Activated T-cell treated with anti-CD3 and anti-CD28 coated beads, Interleukin-2, amount 50 U/mL, for 72 hours (primary cell): ENCODE measurements around the gene GCKR. TPM values are rescaled to one million over a fixed set of nuclear protein-coding genes. Genes with fewer than 3 reads are reported as not detected.
"Not testable (repeated sequence)": the region's sequence is repeated elsewhere in the genome, so short reads cannot be mapped to it uniquely, and the experiment has no call there.

Experiments
- ATAC-seq, 2 donors: fragments of 150-1000 bp; cut with Tn5 transposase; replicated peaks in 1 of 2; 2 replicates each; pipeline ENCODE4 v1.10.0; 2021; ENCODE audit warnings: moderate library complexity in 2 of 2, mild to moderate bottlenecking in 1 of 2
- DNase-seq, 2 donors: peaks; one replicate each; pipeline ENCODE4 v3.0.0; 2021 to 2022; ENCODE audit warnings: mixed read lengths in 1 of 2
- H3K27ac Mint-ChIP-seq: one replicate; pipeline ENCODE4 v1.8.0; 2022; ENCODE audit warnings: mild to moderate bottlenecking, moderate library complexity, mixed read lengths
- H3K27me3 Mint-ChIP-seq: one replicate; pipeline ENCODE4 v1.8.0; 2022; ENCODE audit warnings: low read depth, mixed read lengths
- H3K36me3 Mint-ChIP-seq, 2 donors: one replicate each; pipeline ENCODE4 v1.8.0; 2022; ENCODE audit warnings: mixed read lengths in 2 of 2, mild to moderate bottlenecking in 1 of 2; ENCODE audit not compliant: insufficient read depth in 2 of 2
- H3K4me1 Mint-ChIP-seq: one replicate; pipeline ENCODE4 v1.8.0; 2022; ENCODE audit warnings: low read depth, mixed read lengths
- H3K4me3 Mint-ChIP-seq, 2 donors: one replicate each; pipeline ENCODE4 v1.8.0; 2022; ENCODE audit warnings: mild to moderate bottlenecking in 2 of 2, mixed read lengths in 2 of 2, moderate library complexity in 2 of 2
- H3K9me3 Mint-ChIP-seq, 2 donors: one replicate each; pipeline ENCODE4 v1.8.0; 2022; ENCODE audit warnings: mixed read lengths in 2 of 2
- total RNA-seq, 2 donors: library from RNA; stranded (reverse); gene quantifications; one replicate each; pipeline ENCODE4 v1.2.3, GENCODE V29; 2022

Gene GCKR
- total RNA-seq, 2 donors from 2014 or later: not detected

DNA sequence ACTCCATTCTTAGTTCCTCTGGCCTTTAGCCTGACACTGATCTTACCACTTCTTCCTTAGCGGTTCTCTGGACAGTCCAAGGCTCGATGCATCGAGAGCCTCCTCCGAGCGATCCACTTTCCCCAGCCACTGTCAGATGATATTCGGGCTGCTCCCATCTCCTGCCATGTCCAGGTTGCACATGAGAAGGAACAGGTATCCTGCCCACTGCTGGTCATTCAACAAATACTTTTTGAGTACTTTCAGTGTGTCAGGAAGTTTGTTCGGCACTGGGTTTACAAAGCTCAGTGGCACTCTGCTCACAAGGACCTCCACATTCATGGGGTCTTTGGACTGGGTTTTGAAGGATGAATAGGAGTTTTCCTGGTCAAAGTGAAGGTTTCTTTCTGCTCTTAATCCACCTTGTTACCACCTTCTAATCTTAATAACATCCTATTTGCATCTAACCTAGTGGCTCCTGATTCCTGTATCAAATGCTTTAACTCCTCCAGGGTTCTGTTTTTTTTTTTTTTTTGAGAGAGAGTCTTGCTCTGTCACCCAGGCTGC lies 25.8 kb downstream of the GCKR start:
- DNase-seq: no peak
- Mint-ChIP-seq H3K4me1 (peaks cover 5% of the 10 kb centered on the region), H3K27ac (no peak overlapping the region), H3K27me3 (peaks cover 38% of the 10 kb centered on the region), H3K4me3 (no peak overlapping the region), H3K9me3 (no peaks in the 10 kb centered on the region), H3K36me3 (no peaks in the 10 kb centered on the region)
- ATAC-seq: no peak

- no peak for ATAC-seq
- Mint-ChIP-seq H3K27me3 (peaks cover 35% of the 10 kb centered on the region), H3K9me3 (no peaks in the 10 kb centered on the region), H3K4me1 (peaks cover 11% of the 10 kb centered on the region), H3K27ac (no peak overlapping the region), H3K36me3 (peaks cover 0 to 3% of the 10 kb centered on the region in 2 donors), H3K4me3 (no peak overlapping the region)
- no peak for DNase-seq
Measured at GRCh38 chr2:27527182-27527581, 30.5 kb downstream of the GCKR start.

DNA sequence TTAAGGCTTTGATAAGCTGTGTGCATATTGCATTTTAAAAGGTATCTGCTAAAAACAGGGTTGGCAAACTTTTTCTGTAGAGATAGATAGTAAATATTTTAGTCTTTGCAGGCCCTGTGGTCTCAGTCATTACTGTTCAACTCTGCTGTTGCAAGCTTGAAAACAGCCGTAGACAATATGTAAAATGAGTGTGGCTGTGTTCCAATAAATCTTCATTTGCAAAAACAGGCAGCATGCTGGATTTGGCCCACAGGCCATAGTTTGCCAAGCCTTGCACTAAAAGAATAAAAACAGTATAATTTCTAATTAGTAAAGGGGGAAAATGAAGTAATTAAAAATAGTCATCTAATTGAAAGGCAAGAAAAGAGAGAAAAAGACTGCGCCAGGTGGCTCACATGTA lies 35.3 kb downstream of the GCKR start:
- DNase-seq (no peak), ATAC-seq (no peak)
- Mint-ChIP-seq H3K9me3 (no peaks in the 10 kb centered on the region), H3K4me3 (no peak overlapping the region), H3K27me3 (peaks cover 5% of the 10 kb centered on the region), H3K27ac (no peak overlapping the region), H3K4me1 (peaks cover 11% of the 10 kb centered on the region), H3K36me3 (peaks cover 0 to 3% of the 10 kb centered on the region in 2 donors)

GRCh38 chr2:27537287-27537686 lies 40.6 kb downstream of the GCKR start:
- Mint-ChIP-seq H3K4me3 (no peak overlapping the region), H3K27me3 (no peaks in the 10 kb centered on the region), H3K36me3 (no peaks in the 10 kb centered on the region), H3K4me1 (no peaks in the 10 kb centered on the region), H3K9me3 (no peaks in the 10 kb centered on the region), H3K27ac (no peak overlapping the region)
- DNase-seq (no peak), ATAC-seq (no peak)

GRCh38 chr2:27538839-27539450 lies 42.3 kb downstream of the GCKR start:
- not testable (repeated sequence) for H3K27ac Mint-ChIP-seq, H3K27me3 Mint-ChIP-seq, ATAC-seq, H3K4me3 Mint-ChIP-seq, DNase-seq, H3K9me3 Mint-ChIP-seq, H3K36me3 Mint-ChIP-seq, H3K4me1 Mint-ChIP-seq

DNA sequence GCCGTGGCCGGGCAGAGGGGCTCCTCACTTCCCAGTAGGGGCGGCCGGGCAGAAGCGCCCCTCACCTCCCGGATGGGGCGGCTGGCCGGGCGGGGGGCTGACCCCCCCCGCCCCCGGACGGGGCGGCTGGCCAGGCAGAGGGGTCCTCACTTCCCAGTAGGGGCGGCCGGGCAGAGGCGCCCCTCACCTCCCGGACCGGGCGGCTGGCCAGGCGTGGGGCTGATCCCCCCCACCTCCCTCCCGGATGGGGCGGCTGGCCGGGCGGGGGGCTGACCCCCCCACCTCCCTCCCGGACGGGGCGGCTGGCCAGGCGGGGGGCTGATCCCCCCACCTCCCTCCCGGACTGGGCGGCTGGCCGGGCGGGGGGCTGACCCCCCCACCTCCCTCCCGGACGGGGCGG lies 43.0 kb downstream of the GCKR start:
- not testable (repeated sequence) for H3K4me1 Mint-ChIP-seq, H3K27ac Mint-ChIP-seq, H3K27me3 Mint-ChIP-seq

GRCh38 chr2:27544143-27544821 lies 47.6 kb downstream of the GCKR start:
- ATAC-seq (no peak), DNase-seq (no peak)
- Mint-ChIP-seq H3K4me1 (no peaks in the 10 kb centered on the region), H3K4me3 (no peak overlapping the region), H3K36me3 (no peaks in the 10 kb centered on the region), H3K27ac (no peak overlapping the region), H3K9me3 (no peaks in the 10 kb centered on the region), H3K27me3 (no peaks in the 10 kb centered on the region)

More for the DNA sequence above, 43.0 kb downstream of the GCKR start:
- not testable (repeated sequence) for ATAC-seq, H3K9me3 Mint-ChIP-seq, H3K36me3 Mint-ChIP-seq, DNase-seq, H3K4me3 Mint-ChIP-seq

DNA sequence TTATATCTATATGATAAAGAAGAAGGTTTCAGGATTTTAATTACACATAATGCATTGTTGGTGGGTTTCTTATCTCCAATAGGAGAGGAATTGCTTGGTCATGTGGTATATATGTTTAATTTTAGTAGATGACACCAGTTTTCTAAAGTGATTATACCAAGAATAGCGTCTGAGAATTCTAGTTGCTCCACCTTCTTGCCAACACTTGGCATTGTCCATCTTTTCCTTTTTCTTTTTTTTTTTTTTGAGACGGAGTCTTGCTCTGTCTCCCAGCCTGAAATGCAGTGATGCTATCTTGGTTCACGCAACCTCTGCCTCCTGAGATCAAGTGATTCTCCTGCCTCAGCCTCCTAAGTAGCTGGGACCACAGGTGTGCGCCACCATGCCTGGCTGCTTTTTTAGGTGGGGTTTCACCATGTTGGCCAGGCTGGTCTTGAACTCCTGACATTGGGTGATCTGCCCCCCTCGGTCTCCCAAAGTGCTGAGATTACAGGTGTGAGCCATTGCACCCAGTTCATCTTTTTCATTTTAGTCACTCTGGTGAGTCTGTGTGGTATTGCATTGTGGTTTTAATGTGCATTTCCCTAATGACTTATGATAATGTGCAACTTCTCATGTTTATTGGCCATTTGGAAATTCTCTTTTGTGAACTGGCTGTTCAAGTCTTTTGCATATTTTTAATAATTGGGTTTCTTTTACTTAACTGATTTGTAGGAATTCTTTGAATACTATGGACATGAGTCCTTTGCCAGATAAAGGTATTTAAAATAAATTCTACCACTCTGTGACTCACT lies 48.9 kb downstream of the GCKR start:
- H3K4me3 Mint-ChIP-seq: no peak overlapping the region
- ATAC-seq (peak in 1 of 2 donors; percentile 52), DNase-seq (no peak)
- H3K27ac Mint-ChIP-seq: no peak overlapping the region
- H3K27me3 Mint-ChIP-seq: no peaks in the 10 kb centered on the region
- no peaks in the 10 kb centered on the region for H3K9me3 Mint-ChIP-seq
- no peaks in the 10 kb centered on the region for H3K4me1 Mint-ChIP-seq
- H3K36me3 Mint-ChIP-seq: no peaks in the 10 kb centered on the region

- Mint-ChIP-seq H3K4me1 (no peaks in the 10 kb centered on the region), H3K27ac (no peak overlapping the region), H3K27me3 (peaks cover 8% of the 10 kb centered on the region), H3K36me3 (no peaks in the 10 kb centered on the region), H3K4me3 (no peak overlapping the region), H3K9me3 (no peaks in the 10 kb centered on the region)
- DNase-seq (no peak), ATAC-seq (no peak)
Measured at GRCh38 chr2:27549303-27549702, 52.7 kb downstream of the GCKR start.

DNA sequence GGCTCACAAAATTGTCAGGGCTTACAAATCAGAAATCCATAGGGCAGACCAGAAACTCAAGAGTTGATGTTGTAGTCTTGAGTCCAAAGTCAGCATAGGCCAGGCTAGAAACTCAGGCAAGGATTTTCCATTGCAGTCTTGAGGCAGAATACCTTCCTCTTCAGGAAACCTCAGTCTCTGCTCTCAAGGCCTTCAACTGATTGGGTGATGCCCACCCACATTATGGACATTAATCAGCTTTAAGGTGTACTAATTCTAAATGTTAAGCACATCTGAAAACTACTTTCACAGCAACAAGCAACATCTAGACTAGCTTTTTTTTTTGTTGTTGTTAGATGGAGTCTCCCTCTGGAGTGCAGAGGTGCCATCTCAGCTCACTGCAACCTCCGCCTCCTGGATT lies 54.9 kb downstream of the GCKR start:
- H3K27ac Mint-ChIP-seq: no peak overlapping the region
- H3K9me3 Mint-ChIP-seq: no peaks in the 10 kb centered on the region
- no peak for ATAC-seq
- no peaks in the 10 kb centered on the region for H3K4me1 Mint-ChIP-seq
- H3K4me3 Mint-ChIP-seq: no peak overlapping the region
- no peaks in the 10 kb centered on the region for H3K36me3 Mint-ChIP-seq
- H3K27me3 Mint-ChIP-seq: peaks cover 8% of the 10 kb centered on the region
- no peak for DNase-seq

DNA sequence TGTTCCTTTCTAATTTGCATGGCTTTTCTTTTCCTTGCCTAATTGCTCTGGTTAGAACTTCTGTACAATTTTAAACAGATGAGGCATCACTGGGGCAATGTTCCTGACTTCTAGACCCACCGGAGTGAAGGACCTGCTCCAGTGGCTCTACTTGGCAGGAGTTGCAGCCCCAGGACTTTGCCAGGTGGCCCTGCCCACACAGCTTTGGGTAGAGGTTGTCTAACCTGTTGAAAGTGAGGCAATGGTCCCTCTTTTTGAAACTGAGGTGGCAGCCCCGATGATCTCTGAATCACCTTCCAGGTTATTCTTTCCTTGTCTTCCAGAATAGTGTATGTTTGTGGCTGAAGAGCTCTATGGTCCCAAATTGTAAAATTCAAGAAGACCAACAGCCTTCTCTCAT lies 56.3 kb downstream of the GCKR start:
- Mint-ChIP-seq H3K36me3 (no peaks in the 10 kb centered on the region), H3K4me1 (no peaks in the 10 kb centered on the region), H3K27me3 (peaks cover 8% of the 10 kb centered on the region), H3K4me3 (no peak overlapping the region), H3K27ac (no peak overlapping the region), H3K9me3 (no peaks in the 10 kb centered on the region)
- DNase-seq: no peak
- no peak for ATAC-seq

DNA sequence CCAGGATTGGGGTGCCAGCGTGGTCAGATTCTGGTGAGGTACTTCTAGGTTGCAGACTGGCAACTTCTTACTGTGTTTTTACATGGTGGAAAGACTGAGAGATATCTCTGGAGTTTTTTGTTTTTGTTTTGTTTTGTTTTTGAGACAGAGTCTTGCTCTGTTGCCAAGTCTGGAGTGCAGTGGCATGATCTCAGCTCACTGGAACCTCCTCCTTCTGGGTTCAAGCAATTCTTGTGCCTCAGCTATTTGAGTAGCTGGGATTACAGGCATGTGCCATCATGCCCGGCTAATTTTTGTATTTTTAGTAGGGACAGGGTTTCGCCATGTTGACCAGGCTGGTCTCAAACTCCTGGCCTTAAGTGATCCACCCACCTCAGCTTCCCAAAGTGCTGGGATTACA lies 57.8 kb downstream of the GCKR start:
- H3K36me3 Mint-ChIP-seq, ATAC-seq, H3K9me3 Mint-ChIP-seq, H3K27ac Mint-ChIP-seq, DNase-seq, H3K4me3 Mint-ChIP-seq, H3K4me1 Mint-ChIP-seq, H3K27me3 Mint-ChIP-seq: not testable (repeated sequence)

DNA sequence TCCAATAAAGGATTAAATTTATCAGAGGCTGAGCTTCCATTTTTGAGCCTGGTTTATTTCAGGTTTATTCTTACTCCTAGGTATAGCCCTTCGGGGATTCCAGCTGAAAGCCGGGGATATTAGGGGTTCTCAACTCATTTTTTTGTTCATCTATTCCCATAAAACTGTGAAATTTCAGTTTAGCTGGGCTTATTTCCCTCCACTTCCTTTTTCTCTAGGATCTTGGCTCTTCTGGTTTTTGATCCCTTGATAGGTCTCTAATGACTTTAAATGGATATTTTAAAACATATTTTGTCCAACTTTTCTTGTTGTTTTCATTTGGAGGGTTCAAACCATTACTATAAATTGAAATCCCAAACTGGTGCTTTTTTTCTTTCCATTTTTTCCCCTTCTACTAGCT lies 62.6 kb downstream of the GCKR start:
- no peaks in the 10 kb centered on the region for H3K4me1 Mint-ChIP-seq
- no peak for ATAC-seq
- no peaks in the 10 kb centered on the region for H3K9me3 Mint-ChIP-seq
- H3K4me3 Mint-ChIP-seq: no peak overlapping the region
- H3K27me3 Mint-ChIP-seq: no peaks in the 10 kb centered on the region
- no peak overlapping the region for H3K27ac Mint-ChIP-seq
- no peak for DNase-seq
- no peaks in the 10 kb centered on the region for H3K36me3 Mint-ChIP-seq
